T-helper 2 cell treated with Interferon-gamma antibody and Interleukin-4, amounts not matched to agents 5 μg/mL and 100 μg/mL, for 36 hours (primary cell): ENCODE results near the gene PBX1.

ENCODE experiments used
- DNase-seq: peaks from one replicate; pipeline ENCODE4 v3.0.0; 2021; ENCODE audit warnings: low spot score
- H3K27ac Mint-ChIP-seq: one replicate; pipeline ENCODE4 v1.8.0; 2021; ENCODE audit warnings: mild to moderate bottlenecking, mixed read lengths
- H3K27me3 Mint-ChIP-seq: one replicate; pipeline ENCODE4 v1.8.0; 2021; ENCODE audit warnings: low read depth, mixed read lengths
- H3K36me3 Mint-ChIP-seq: one replicate; pipeline ENCODE4 v1.8.0; 2021; ENCODE audit warnings: low read depth, mixed read lengths
- H3K4me1 Mint-ChIP-seq: one replicate; pipeline ENCODE4 v1.8.0; 2021; ENCODE audit warnings: low read depth, mixed read lengths
- H3K4me3 Mint-ChIP-seq: one replicate; pipeline ENCODE4 v1.8.0; 2022; ENCODE audit warnings: mild to moderate bottlenecking, moderate library complexity, mixed read lengths
- H3K9me3 Mint-ChIP-seq: one replicate; pipeline ENCODE4 v1.8.0; 2021; ENCODE audit warnings: mixed read lengths

The PBX1 gene

DNA sequence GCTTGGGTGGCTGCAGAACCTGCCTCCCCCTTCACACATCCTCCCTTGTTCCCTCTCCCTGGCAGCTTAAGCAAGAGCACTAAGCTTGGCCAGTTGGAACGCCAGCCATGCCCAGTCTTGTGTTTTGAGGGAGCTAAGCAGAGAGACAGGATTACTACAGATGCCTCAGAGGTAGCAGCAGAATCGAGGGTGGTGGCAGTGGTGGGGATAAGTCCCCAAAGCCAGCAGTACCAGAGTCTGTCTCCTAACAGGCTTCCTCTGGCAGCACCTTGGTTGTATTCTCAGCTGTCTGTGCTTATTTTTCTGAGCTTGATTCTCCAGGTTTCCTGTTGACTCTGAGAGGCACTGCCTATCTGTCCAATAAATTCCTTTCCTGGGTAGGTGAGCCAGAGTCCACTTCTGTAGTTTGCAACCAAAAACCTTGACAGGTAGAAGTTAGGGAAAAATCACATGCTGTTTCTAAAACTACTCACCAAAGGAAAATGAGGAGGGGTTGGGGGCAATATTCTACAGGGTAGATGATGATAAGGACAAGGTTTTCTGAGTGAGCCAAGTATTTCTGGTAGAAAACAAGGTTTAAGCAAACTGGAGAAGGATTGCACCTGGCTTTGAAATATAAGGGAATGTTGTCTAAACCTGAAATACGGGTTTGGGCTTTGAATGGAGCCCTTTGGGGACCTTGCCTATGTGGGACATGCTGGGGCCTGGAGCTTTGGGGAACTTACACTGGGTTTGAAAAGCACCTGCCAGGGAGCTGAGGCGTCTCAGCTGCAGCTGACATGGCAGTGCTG, 100.8 kb downstream of the PBX1 start:
- no peaks in the 10 kb centered on the region for H3K36me3 Mint-ChIP-seq
- H3K4me1 Mint-ChIP-seq = peaks cover 16% of the 10 kb centered on the region
- DNase-seq = no peak
- peak overlapping the region; percentile 40 for H3K4me3 Mint-ChIP-seq
- peaks cover 5% of the 10 kb centered on the region for H3K9me3 Mint-ChIP-seq
- H3K27ac Mint-ChIP-seq = no peak overlapping the region
- no peaks in the 10 kb centered on the region for H3K27me3 Mint-ChIP-seq

DNA sequence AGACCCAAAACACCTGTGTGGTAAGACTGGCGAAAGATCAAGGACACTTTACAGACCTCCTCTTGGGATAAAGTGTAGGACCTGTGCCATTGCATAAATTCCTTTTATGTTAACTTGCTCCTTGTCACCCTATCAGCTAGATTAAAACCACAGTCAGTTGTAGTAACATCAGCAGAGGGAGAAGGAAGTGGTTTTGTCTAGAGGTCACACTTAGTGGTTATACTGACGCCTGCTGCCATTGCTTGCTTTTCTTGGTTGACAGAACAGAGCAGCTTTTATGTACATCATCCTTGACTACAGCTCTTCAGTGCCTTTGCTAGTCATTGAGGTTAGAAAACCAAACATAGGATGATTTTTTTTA, 101.4 kb downstream of the PBX1 start:
- Mint-ChIP-seq H3K4me3 (peak overlapping the region; percentile 40), H3K9me3 (peaks cover 5% of the 10 kb centered on the region), H3K27ac (no peak overlapping the region), H3K36me3 (no peaks in the 10 kb centered on the region), H3K27me3 (no peaks in the 10 kb centered on the region), H3K4me1 (peaks cover 16% of the 10 kb centered on the region)
- peak; percentile 16 for DNase-seq

DNA sequence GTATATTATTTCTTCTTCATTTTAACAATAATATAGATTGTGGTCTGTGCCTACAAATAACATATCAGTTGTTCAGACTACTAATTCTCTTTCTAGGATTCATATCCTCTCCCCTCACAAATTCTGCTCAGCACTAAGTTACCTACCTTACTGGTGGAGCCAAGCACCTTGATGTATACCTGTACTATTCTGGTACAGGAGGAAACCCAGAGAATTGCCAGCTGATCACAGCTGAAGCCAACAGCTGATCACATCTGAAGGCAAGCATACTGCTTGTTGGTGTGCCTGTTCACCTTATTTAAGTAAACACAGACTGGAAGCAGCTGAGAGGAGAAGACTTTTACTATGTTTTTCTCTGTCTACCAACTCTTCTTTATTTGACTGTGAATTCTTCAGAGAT, 101.8 kb downstream of the PBX1 start:
- no peak overlapping the region for H3K4me3 Mint-ChIP-seq
- H3K27me3 Mint-ChIP-seq = no peaks in the 10 kb centered on the region
- H3K27ac Mint-ChIP-seq = peak overlapping the region; percentile 8
- H3K36me3 Mint-ChIP-seq = no peaks in the 10 kb centered on the region
- H3K4me1 Mint-ChIP-seq = peaks cover 16% of the 10 kb centered on the region
- no peak for DNase-seq
- H3K9me3 Mint-ChIP-seq = peaks cover 5% of the 10 kb centered on the region

DNA sequence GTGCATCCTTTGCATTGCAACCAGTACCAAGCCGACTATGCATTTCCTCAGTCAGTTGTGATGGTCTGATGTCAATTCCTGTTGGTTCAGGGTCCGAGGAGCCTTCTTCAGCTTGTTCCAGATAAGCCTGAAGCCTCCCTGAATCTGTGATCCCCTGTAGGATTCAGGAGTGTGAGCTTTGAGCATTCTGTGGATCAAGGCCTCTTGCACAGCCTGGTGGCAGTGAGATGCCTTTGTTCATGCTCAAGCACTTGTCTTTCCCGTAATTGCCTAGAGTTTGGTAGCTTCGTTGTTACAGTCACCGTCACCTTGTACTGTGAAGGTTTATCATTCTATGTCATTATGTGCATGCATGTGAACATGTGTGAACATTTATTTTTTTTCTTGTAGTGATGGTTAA, 103.5 kb downstream of the PBX1 start:
- no peaks in the 10 kb centered on the region for H3K36me3 Mint-ChIP-seq
- peaks cover 5% of the 10 kb centered on the region for H3K9me3 Mint-ChIP-seq
- DNase-seq = no peak
- peaks cover 16% of the 10 kb centered on the region for H3K4me1 Mint-ChIP-seq
- no peak overlapping the region for H3K4me3 Mint-ChIP-seq
- no peaks in the 10 kb centered on the region for H3K27me3 Mint-ChIP-seq
- H3K27ac Mint-ChIP-seq = no peak overlapping the region

DNA sequence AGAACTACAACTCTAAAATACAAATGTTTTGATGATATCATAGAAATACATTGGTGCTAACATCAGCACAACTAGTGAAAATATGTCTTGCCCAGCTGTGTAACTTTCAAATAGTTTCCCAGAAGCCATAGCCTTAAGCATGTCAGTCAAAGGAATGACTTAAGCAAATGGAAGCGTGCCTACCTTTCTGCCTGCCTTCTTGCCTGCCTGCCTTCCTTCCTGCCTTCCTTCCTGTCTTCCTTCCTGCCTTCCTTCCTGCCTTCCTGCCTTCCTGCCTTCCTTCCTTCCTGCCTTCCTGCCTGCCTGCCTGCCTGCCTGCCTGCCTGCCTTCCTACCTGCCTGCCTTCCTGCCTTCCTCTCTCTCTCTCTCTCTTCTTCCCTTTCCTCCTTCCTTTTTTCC, 104.0 kb downstream of the PBX1 start:
- no peak for DNase-seq
- H3K4me1 Mint-ChIP-seq = peaks cover 16% of the 10 kb centered on the region
- H3K27ac Mint-ChIP-seq = no peak overlapping the region
- no peaks in the 10 kb centered on the region for H3K27me3 Mint-ChIP-seq
- no peak overlapping the region for H3K4me3 Mint-ChIP-seq
- H3K9me3 Mint-ChIP-seq = peaks cover 5% of the 10 kb centered on the region
- no peaks in the 10 kb centered on the region for H3K36me3 Mint-ChIP-seq

DNA sequence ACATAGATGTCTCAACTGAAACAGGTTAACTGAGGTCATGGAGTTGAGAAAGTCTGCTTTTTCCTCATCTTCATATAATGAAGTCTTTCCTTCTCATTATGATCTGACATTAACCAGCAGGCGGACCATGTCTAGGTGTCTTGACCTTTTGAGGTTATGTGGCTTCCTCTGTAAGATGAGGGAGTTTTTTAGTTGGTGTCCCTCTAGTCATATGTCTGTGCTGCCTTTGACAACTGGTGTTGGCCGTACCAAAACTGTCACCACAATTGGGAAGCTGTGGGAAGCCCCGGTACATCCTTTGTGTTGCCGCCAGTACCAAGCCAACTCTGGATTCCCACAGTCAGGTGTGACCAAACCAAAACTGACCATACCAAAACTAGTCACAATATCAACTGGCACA, 105.1 kb downstream of the PBX1 start:
- Mint-ChIP-seq H3K4me3 (no peak overlapping the region), H3K9me3 (peaks cover 9% of the 10 kb centered on the region), H3K27me3 (no peaks in the 10 kb centered on the region), H3K36me3 (no peaks in the 10 kb centered on the region), H3K27ac (no peak overlapping the region), H3K4me1 (peaks cover 16% of the 10 kb centered on the region)
- no peak for DNase-seq

DNA sequence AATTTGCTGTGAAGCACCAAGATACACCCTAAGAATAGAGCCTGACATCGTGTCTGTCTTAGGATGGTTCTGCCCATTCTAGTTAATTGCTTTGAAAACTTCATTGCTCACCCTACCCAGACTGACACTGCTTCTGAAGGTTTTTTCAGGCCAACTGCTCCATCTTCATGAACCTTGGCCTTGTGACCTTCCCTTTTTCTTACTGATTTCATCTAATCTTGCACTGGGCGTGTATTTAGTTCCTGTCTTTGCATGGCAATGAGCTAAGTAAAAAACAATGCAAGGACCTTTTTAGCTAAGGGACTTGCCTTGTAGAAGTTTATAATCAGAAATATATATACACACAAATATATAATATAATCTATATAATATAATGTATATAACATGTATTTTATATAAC, 108.0 kb downstream of the PBX1 start:
- Mint-ChIP-seq H3K36me3 (no peaks in the 10 kb centered on the region), H3K4me3 (no peak overlapping the region), H3K9me3 (peaks cover 22% of the 10 kb centered on the region), H3K27me3 (no peaks in the 10 kb centered on the region), H3K27ac (no peak overlapping the region), H3K4me1 (peaks cover 2% of the 10 kb centered on the region)
- no peak for DNase-seq

DNA sequence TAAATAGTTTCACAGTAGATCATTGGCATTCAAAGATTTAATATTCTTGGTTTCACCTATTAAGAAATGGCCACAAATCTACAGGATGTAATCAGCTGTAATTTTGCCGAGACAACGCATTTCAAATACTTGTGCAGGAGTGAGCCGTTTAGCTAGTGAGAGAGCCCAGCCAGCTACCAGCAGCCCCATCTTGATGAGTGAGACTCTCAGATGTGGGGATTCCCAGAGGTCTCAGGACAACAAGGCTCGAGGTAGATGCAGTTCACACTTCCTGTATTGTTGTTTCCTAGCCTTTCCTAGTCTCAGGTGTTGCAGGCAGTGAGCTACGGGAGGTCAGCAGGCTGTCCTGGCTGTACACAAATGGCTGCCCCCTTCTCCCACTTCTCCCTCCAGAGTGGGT, 108.6 kb downstream of the PBX1 start:
- no peaks in the 10 kb centered on the region for H3K36me3 Mint-ChIP-seq
- H3K9me3 Mint-ChIP-seq = peaks cover 22% of the 10 kb centered on the region
- H3K27ac Mint-ChIP-seq = no peak overlapping the region
- peaks cover 2% of the 10 kb centered on the region for H3K4me1 Mint-ChIP-seq
- H3K4me3 Mint-ChIP-seq = no peak overlapping the region
- DNase-seq = no peak
- no peaks in the 10 kb centered on the region for H3K27me3 Mint-ChIP-seq

DNA sequence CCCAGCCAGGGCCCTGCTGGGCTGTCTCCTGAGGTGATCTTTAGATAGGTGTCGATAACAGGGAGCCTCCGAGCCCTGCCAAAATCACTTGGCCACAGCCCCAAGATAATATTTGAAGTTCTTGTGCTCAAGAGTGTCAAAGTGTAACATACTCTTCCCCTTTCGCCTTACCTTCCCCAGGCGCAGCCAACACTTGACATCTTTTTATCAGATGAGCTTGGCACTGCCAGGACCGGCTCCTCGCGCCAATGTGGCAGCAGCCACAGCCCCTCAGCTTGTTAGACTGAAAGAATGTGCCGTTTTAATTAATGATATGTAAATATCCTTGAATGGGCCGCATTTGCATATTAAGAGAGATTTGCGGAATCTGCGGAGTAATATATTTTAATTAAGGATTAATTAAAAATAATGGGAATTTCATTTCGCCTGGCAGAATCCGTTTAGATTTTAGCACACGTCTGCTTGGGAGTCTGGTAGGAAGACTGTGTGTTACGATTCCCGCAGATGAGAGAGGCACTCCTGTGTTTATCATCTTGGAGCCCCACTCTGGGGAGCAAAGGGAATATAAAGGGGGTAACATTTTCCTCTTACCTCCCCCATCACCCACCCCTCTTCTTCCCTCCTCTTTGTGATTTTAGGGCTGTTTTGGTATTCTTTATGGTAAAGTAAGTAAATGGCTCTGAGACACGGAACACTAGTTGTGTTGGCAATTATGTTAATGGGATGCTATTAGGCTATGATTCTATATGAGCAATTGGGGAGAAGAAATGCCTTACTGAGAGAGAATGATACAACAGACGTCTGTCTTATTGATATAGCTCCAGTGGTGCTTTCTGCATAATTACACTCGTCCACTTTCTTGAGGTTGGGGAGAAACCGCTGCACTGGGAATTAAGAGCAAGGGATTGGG, 109.8 kb downstream of the PBX1 start:
- no peak overlapping the region for H3K27ac Mint-ChIP-seq
- no peaks in the 10 kb centered on the region for H3K36me3 Mint-ChIP-seq
- no peaks in the 10 kb centered on the region for H3K27me3 Mint-ChIP-seq
- DNase-seq = no peak
- peaks cover 16% of the 10 kb centered on the region for H3K9me3 Mint-ChIP-seq
- no peak overlapping the region for H3K4me3 Mint-ChIP-seq
- H3K4me1 Mint-ChIP-seq = no peaks in the 10 kb centered on the region

DNA sequence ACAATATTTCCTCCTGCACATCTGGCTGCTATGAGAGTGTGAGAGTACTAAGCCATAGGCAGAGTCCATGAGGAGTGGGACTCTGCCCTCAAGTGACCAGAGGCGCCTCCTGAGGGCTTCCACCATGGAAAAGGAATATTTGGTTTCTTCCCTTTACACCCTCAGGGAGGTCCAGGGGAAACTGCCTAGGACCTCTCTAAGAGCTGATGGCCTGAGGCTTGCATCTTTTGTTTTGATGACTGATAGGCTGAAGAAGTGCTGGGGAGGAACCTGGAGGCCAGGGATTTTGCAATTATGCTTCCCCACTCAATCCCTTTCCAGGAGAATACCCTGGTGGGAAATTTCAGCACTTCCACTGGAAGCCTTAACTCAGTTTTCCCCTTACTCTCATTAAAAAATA, 111.0 kb downstream of the PBX1 start:
- Mint-ChIP-seq H3K4me3 (no peak overlapping the region), H3K4me1 (no peaks in the 10 kb centered on the region), H3K27me3 (no peaks in the 10 kb centered on the region), H3K27ac (no peak overlapping the region), H3K9me3 (peaks cover 16% of the 10 kb centered on the region), H3K36me3 (no peaks in the 10 kb centered on the region)
- DNase-seq = no peak

DNA sequence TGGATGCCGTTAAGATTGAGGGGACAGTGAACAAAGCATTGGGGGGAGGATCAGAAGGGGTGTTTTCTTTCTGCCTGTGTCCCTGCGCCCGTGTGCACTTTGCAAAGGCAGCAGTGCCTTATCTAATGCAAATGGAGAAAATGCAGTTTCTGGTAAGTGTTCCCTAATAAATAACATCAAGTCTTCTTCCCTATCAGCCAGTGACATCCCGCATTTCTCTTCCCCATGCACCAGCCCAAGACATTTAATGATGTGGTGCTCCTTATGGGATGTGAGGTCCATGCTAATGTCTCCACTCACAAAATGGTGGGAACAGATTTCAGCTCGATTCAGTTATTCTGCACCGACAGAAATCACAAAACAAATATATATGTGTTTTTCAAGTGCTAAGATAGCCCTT, 111.8 kb downstream of the PBX1 start:
- H3K9me3 Mint-ChIP-seq = peaks cover 16% of the 10 kb centered on the region
- no peaks in the 10 kb centered on the region for H3K27me3 Mint-ChIP-seq
- no peaks in the 10 kb centered on the region for H3K36me3 Mint-ChIP-seq
- DNase-seq = no peak
- no peak overlapping the region for H3K4me3 Mint-ChIP-seq
- H3K27ac Mint-ChIP-seq = no peak overlapping the region
- no peaks in the 10 kb centered on the region for H3K4me1 Mint-ChIP-seq

DNA sequence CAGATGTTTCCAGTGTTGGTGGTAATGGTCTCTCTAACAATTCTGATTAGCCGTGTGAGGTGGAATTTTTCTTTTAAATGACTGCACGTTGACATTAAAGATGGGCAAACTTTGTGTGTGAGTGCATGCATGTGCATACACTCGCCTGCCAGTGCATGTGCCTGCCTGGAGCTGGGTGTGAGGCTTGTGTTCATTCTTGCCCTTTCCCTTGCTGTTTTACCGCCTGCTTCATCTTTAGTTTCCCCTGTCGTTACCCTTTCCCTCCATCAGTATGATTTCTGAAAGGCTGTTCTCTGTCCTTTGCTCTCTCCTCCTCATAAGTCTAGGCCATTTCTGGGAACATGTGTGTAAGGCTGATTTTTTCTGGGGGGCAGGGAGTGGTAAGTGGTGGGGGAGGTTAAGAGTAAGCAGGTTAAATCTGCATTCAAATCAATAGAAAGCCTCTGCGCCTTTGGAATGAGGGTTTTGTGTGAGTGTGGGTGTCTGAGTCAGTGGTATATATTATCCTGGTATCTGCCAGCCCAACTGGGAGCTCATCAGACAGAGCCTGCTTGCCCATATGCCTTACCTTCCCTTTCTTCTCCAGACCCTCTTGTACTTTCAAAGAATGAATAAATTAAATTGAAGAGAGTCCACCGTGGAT, 112.5 kb downstream of the PBX1 start:
- DNase-seq = no peak
- H3K36me3 Mint-ChIP-seq = no peaks in the 10 kb centered on the region
- H3K4me3 Mint-ChIP-seq = no peak overlapping the region
- H3K9me3 Mint-ChIP-seq = peaks cover 16% of the 10 kb centered on the region
- H3K27ac Mint-ChIP-seq = no peak overlapping the region
- H3K4me1 Mint-ChIP-seq = no peaks in the 10 kb centered on the region
- H3K27me3 Mint-ChIP-seq = no peaks in the 10 kb centered on the region

DNA sequence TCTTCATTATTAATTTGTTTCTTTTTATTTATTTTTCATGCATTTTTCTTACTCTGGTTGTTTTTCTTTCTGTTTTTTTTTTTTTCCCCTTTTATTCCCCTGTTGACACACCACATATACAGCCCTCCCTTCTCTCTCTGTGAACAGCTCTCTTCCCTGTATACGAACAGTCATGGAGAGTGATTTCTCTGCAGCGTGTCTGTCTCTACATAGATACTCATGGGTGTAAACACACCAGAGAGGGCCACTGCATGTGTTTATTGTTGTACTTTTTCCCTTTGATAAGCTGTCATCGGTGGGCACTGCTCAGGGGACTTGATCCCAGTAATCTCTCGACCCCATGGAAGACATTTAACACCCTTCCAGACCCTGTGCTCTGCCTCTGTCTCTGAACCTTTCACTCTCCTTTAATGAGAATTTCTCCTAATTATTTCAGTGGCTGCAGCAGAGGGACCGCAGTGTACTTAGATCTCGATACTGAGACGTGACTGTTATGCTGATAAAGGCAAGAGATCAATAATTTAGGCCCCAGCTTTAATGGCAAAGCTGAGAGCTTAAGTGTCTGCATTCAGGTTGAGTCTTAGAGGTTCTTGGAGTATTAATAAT, 113.1 kb downstream of the PBX1 start:
- no peak for DNase-seq
- Mint-ChIP-seq H3K9me3 (peaks cover 16% of the 10 kb centered on the region), H3K27ac (no peak overlapping the region), H3K4me1 (no peaks in the 10 kb centered on the region), H3K36me3 (no peaks in the 10 kb centered on the region), H3K27me3 (no peaks in the 10 kb centered on the region), H3K4me3 (no peak overlapping the region)

DNA sequence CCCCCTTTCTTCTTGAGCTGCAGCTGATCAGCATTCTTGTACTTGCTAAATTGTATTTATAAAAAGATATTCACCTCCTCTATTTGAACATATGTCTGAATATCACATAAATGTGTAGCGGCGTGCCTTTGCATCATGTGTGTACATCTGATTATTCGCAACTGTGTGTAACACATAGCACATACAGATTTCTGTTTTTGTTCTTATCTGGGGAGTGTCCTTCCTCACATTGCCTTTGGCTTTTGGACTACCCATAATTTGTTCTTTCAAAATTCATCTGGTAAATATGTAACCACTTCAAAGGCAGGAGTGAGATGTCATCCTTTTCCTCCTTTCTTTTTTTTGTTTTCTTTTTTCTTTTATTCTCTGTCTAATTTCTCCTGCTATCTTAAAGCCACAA, 113.6 kb downstream of the PBX1 start:
- Mint-ChIP-seq H3K4me1 (no peaks in the 10 kb centered on the region), H3K9me3 (peaks cover 19% of the 10 kb centered on the region), H3K27ac (no peak overlapping the region), H3K36me3 (no peaks in the 10 kb centered on the region), H3K27me3 (no peaks in the 10 kb centered on the region), H3K4me3 (no peak overlapping the region)
- no peak for DNase-seq
